WTC11 (cell line): ENCODE measurements around the gene ENO1. TPM values are rescaled to one million over a fixed set of nuclear protein-coding genes. Genes with fewer than 3 reads are reported as not detected.
A peak's percentile ranks its signal among the peaks of the same experiment; 100 is the strongest.
"Not testable (repeated sequence)": the region's sequence is repeated elsewhere in the genome, so short reads cannot be mapped to it uniquely, and the experiment has no call there.

ENCODE experiments used
- ATAC-seq: fragments of 200-7000 bp; cut with Tn5 transposase; 2 replicates; pipeline ENCODE4 v1.10.0; 2021; ENCODE audit warnings: mild to moderate bottlenecking, moderate library complexity
- CTCF ChIA-PET: fragments of 300-600 bp; sonication (Branson Sonifier 250); formaldehyde crosslinking; loops from one replicate; lab custom pipeline; 2021; ENCODE audit warnings: antibody characterized with exemption; lab: Charles Lee
- POLR2A ChIA-PET: fragments of 350-600 bp; sonication (Branson Sonifier 250); formaldehyde crosslinking; loops from one replicate; lab custom pipeline; 2021; ENCODE audit warnings: antibody characterized with exemption; lab: Charles Lee
- DNase-seq: peaks from one replicate; pipeline ENCODE4 v3.0.0; 2021; ENCODE audit warnings: low spot score
- H3K27ac Mint-ChIP-seq: 2 replicates; pipeline ENCODE4 v1.8.0; 2021; ENCODE audit warnings: mixed read lengths
- H3K27me3 Mint-ChIP-seq: 2 replicates; pipeline ENCODE4 v1.8.0; 2021; ENCODE audit warnings: low read depth, mild to moderate bottlenecking, moderate library complexity, mixed read lengths
- H3K36me3 Mint-ChIP-seq: 2 replicates; pipeline ENCODE4 v1.8.0; 2021; ENCODE audit warnings: mixed read lengths
- H3K4me1 Mint-ChIP-seq: 2 replicates; pipeline ENCODE4 v1.8.0; 2022; ENCODE audit warnings: mixed read lengths
- H3K4me3 Mint-ChIP-seq: 2 replicates; pipeline ENCODE4 v1.8.0; 2021; ENCODE audit warnings: mild to moderate bottlenecking, moderate library complexity, mixed read lengths
- H3K9me3 Mint-ChIP-seq: 2 replicates; pipeline ENCODE4 v1.8.0; 2021; ENCODE audit warnings: mixed read lengths
- ATF1 ChIP-seq: sonication (generic); formaldehyde crosslinking; IDR thresholded peaks from 2 replicates; pipeline ENCODE4 v1.8.1; 2023; ENCODE audit warnings: mild to moderate bottlenecking, moderate library complexity, missing genetic modification reagents
- ATF2 ChIP-seq: sonication (generic); formaldehyde crosslinking; IDR thresholded peaks from 2 replicates; pipeline ENCODE4 v1.8.1; 2022; ENCODE audit warnings: low read depth, missing genetic modification reagents, borderline replicate concordance
- CBFB ChIP-seq: sonication (generic); formaldehyde crosslinking; IDR thresholded peaks from 2 replicates; pipeline ENCODE4 v1.8.1; 2022; ENCODE audit warnings: mild to moderate bottlenecking, low read depth, missing genetic modification reagents
- CTCF ChIP-seq: fragments of 200-600 bp; IDR thresholded peaks from 2 replicates; pipeline ENCODE4 v1.8.0; 2022; ENCODE audit warnings: antibody characterized with exemption
- ELF4 ChIP-seq: sonication (generic); formaldehyde crosslinking; IDR thresholded peaks from 2 replicates; pipeline ENCODE4 v1.8.1; 2022; ENCODE audit warnings: low read depth, mild to moderate bottlenecking, moderate library complexity, missing genetic modification reagents
- FOXJ3 ChIP-seq: sonication (generic); formaldehyde crosslinking; IDR thresholded peaks from 2 replicates; pipeline ENCODE4 v1.9.0; 2021; ENCODE audit warnings: missing genetic modification reagents, mild to moderate bottlenecking, borderline replicate concordance
- FOXP1 ChIP-seq: sonication (generic); formaldehyde crosslinking; IDR thresholded peaks from 2 replicates; pipeline ENCODE4 v1.8.0; 2022; ENCODE audit warnings: missing genetic modification reagents, mild to moderate bottlenecking, moderate library complexity, borderline replicate concordance
- GABPB1 ChIP-seq: sonication (generic); formaldehyde crosslinking; IDR thresholded peaks from 2 replicates; pipeline ENCODE4 v1.8.1; 2023; ENCODE audit warnings: mild to moderate bottlenecking, missing genetic modification reagents
- HMGXB4 ChIP-seq: sonication (generic); formaldehyde crosslinking; IDR thresholded peaks from 2 replicates; pipeline ENCODE4 v1.8.1; 2023; ENCODE audit warnings: mild to moderate bottlenecking, moderate library complexity, missing genetic modification reagents
- NFE2L1 ChIP-seq: sonication (generic); formaldehyde crosslinking; IDR thresholded peaks from 2 replicates; pipeline ENCODE4 v1.8.1; 2023; ENCODE audit warnings: missing genetic modification reagents
- OVOL2 ChIP-seq: fragments of 250-450 bp; sonication (Bioruptor Pico); IDR thresholded peaks from 2 replicates; pipeline ENCODE4 v1.9.0; 2021; ENCODE audit warnings: mild to moderate bottlenecking, borderline replicate concordance
- RELA ChIP-seq: sonication (generic); formaldehyde crosslinking; IDR thresholded peaks from 2 replicates; pipeline ENCODE4 v1.8.1; 2022; ENCODE audit warnings: missing genetic modification reagents, mild to moderate bottlenecking, borderline replicate concordance
- RORB ChIP-seq: fragments of 250-450 bp; sonication (Bioruptor Pico); IDR thresholded peaks from 2 replicates; pipeline ENCODE4 v1.9.0; 2021; ENCODE audit warnings: mild to moderate bottlenecking
- SMAD4 ChIP-seq: sonication (generic); formaldehyde crosslinking; IDR thresholded peaks from 2 replicates; pipeline ENCODE4 v1.8.0; 2022; ENCODE audit warnings: mild to moderate bottlenecking, missing genetic modification reagents
- SP1 ChIP-seq: sonication (generic); formaldehyde crosslinking; conservative IDR thresholded peaks from 2 replicates; pipeline ENCODE4 v1.8.1; 2022; ENCODE audit warnings: missing genetic modification reagents
- TEAD1 ChIP-seq: sonication (generic); formaldehyde crosslinking; IDR thresholded peaks from 2 replicates; pipeline ENCODE4 v1.8.0; 2022; ENCODE audit warnings: mild to moderate bottlenecking, missing genetic modification reagents
- ZNF263 ChIP-seq: sonication (generic); formaldehyde crosslinking; IDR thresholded peaks from 2 replicates; pipeline ENCODE4 v1.8.1; 2022; ENCODE audit warnings: low read depth, mild to moderate bottlenecking, moderate library complexity, missing genetic modification reagents
- ZNF671 ChIP-seq: fragments of 250-450 bp; sonication (Bioruptor Pico); IDR thresholded peaks from 2 replicates; pipeline ENCODE4 v1.8.0; 2021; ENCODE audit warnings: mild to moderate bottlenecking
- total RNA-seq: library from RNA; stranded (reverse); gene quantifications from 3 replicates; pipeline ENCODE4 v1.2.3, GENCODE V29; 2021
- TF ChIP-seq, protein P1 (sequence below): fragments of 250-450 bp; sonication (Bioruptor Pico); IDR thresholded peaks from 2 replicates; pipeline ENCODE4 v2.1.2; 2022; ENCODE audit warnings: mild to moderate bottlenecking, moderate library complexity
- TF ChIP-seq, protein P2 (sequence below): sonication (generic); formaldehyde crosslinking; IDR thresholded peaks from 2 replicates; pipeline ENCODE4 v1.8.1; 2022; ENCODE audit warnings: mild to moderate bottlenecking, moderate library complexity, missing genetic modification reagents

The ENO1 gene
- total RNA-seq, 1 experiment from 2014 or later: 1,978 TPM

- peaks cover 3% of the 10 kb centered on the region; the same call in 1 of the 2 replicates for H3K9me3 Mint-ChIP-seq
- ATAC-seq: peak; percentile 46; the same call in 1 of the 2 replicates
- CTCF ChIA-PET: interaction anchor here (2.0 kb wide), 1 partner anchor 18 kb away, joined by 12 read pairs; no protein-coding TSS in a partner anchor
Observed at GRCh38 chr1:8831340-8831739, 47.1 kb downstream of the ENO1 start.

DNA sequence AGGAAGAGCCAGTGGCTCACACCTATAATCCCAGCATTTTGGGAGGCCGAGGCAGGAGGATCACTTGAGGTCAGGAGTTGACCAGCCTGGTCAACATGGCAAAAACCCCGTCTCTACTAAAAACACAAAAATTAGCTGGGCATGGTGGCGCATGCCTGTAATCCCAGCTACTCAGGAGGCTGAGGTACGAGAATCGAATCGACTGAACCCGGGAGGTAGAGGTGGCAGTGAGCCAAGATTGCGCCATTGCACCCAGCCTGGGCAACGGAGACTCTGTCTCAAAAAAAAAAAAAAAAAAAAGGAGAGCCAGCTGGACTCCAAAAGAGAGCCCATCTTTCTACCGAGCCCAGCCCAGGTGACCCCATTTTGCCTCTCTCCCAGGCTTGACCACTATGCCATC lies 47.8 kb downstream of the ENO1 start:
- CTCF ChIA-PET: interaction anchor here (2.0 kb wide), 1 partner anchor 18 kb away, joined by 12 read pairs; no protein-coding TSS in a partner anchor
- H3K27ac Mint-ChIP-seq: not testable (repeated sequence)

More at GRCh38 chr1:8831340-8831739, 47.1 kb downstream of the ENO1 start:
- TF ChIP-seq GABPB1 (CRISPR knock-in tag) (no peak), ZNF671 (CRISPR knock-in tag) (no peak), NFE2L1 (CRISPR knock-in tag) (no peak)
- no peak overlapping the region for H3K4me3 Mint-ChIP-seq
- H3K36me3 Mint-ChIP-seq: no peaks in the 10 kb centered on the region
- POLR2A ChIA-PET: no interaction called here
- DNase-seq: no peak
- no peaks in the 10 kb centered on the region for H3K4me1 Mint-ChIP-seq
- no peak overlapping the region for H3K27ac Mint-ChIP-seq
- no peaks in the 10 kb centered on the region for H3K27me3 Mint-ChIP-seq

DNA sequence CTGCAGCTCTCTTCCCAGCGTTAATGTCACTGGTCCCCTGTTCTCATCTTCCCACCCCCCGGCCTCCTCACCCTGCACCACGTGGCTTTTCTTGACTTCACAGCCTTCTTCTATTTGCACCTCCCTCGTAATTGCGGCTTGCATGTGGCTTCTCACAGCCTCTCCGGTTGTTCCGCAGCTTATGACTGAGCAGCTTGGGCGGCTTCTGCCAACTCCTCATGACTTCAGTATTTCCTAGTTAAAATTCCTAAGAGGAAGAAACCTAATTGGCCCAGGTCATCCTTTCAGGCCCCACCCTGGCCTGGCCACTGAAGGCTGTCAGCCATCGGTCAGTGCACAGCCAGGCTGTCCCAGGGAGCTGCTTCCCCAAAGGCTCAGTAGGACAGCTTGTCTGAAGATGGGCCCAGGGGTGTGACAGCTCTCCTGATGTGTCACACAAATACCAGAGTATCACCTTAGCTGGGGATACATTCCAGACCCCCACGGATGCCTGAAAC lies 52.5 kb downstream of the ENO1 start:
- H3K27ac Mint-ChIP-seq: peak overlapping the region; percentile 15; the same call in 1 of the 2 replicates
- peaks cover 3% of the 10 kb centered on the region; the same call in 1 of the 2 replicates for H3K9me3 Mint-ChIP-seq
- DNase-seq: no peak
- peak; percentile 29 for ATAC-seq
- TF ChIP-seq ATF1 (CRISPR knock-in tag) (no peak), ZNF263 (CRISPR knock-in tag) (no peak), RELA (CRISPR knock-in tag) (no peak), OVOL2 (CRISPR knock-in tag) (no peak), FOXJ3 (CRISPR knock-in tag) (no peak)
- ChIA-PET CTCF (interaction anchor here (0.8 to 1.7 kb wide), 3 partner anchors 10 to 23 kb away, joined by 3 to 7 read pairs (median 5); no protein-coding TSS in a partner anchor), POLR2A (interaction anchor here (0.7 kb wide), 1 partner anchor 161 kb away, joined by 3 read pairs; no protein-coding TSS in a partner anchor)
- no peaks in the 10 kb centered on the region for H3K36me3 Mint-ChIP-seq
- no peak overlapping the region for H3K4me3 Mint-ChIP-seq
- H3K4me1 Mint-ChIP-seq: peaks cover 27% of the 10 kb centered on the region
- H3K27me3 Mint-ChIP-seq: 0 out of 2 replicates have a peak, but pooled peaks cover 3% of the 10 kb centered on the region

More for the DNA sequence above, 47.8 kb downstream of the ENO1 start:
- H3K36me3 Mint-ChIP-seq, H3K27me3 Mint-ChIP-seq, H3K9me3 Mint-ChIP-seq, H3K4me3 Mint-ChIP-seq, POLR2A ChIA-PET, H3K4me1 Mint-ChIP-seq, DNase-seq, ATAC-seq: not testable (repeated sequence)

GRCh38 chr1:8823295-8823664 lies 55.2 kb downstream of the ENO1 start:
- H3K27me3 Mint-ChIP-seq: 0 out of 2 replicates have a peak, but pooled peaks cover 3% of the 10 kb centered on the region
- no peaks in the 10 kb centered on the region for H3K36me3 Mint-ChIP-seq
- no peak for DNase-seq
- no peak for ATAC-seq
- peaks cover 3% of the 10 kb centered on the region; the same call in 1 of the 2 replicates for H3K9me3 Mint-ChIP-seq
- peaks cover 33% of the 10 kb centered on the region for H3K4me1 Mint-ChIP-seq
- peak overlapping the region; percentile 91 for H3K27ac Mint-ChIP-seq
- ChIA-PET POLR2A (no interaction called here), CTCF (interaction anchor here (5.7 kb wide), 1 partner anchor 26 kb away, joined by 45 read pairs; no protein-coding TSS in a partner anchor)
- H3K4me3 Mint-ChIP-seq: no peak overlapping the region
- TF ChIP-seq HMGXB4 (CRISPR knock-in tag) (no peak), SP1 (CRISPR knock-in tag) (no peak), ELF4 (CRISPR knock-in tag) (no peak), SMAD4 (CRISPR knock-in tag) (no peak), OVOL2 (CRISPR knock-in tag) (no peak), ATF2 (CRISPR knock-in tag) (no peak), RORB (CRISPR knock-in tag) (no peak), FOXP1 (CRISPR knock-in tag) (no peak), CBFB (CRISPR knock-in tag) (no peak), TEAD1 (CRISPR knock-in tag) (no peak), CTCF (no peak)
- TF ChIP-seq, protein P1, sequence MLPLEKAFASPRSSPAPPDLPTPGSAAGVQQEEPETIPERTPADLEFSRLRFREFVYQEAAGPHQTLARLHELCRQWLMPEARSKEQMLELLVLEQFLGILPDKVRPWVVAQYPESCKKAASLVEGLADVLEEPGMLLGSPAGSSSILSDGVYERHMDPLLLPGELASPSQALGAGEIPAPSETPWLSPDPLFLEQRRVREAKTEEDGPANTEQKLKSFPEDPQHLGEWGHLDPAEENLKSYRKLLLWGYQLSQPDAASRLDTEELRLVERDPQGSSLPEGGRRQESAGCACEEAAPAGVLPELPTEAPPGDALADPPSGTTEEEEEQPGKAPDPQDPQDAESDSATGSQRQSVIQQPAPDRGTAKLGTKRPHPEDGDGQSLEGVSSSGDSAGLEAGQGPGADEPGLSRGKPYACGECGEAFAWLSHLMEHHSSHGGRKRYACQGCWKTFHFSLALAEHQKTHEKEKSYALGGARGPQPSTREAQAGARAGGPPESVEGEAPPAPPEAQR (CRISPR knock-in tag): no peak
- TF ChIP-seq, protein P2, sequence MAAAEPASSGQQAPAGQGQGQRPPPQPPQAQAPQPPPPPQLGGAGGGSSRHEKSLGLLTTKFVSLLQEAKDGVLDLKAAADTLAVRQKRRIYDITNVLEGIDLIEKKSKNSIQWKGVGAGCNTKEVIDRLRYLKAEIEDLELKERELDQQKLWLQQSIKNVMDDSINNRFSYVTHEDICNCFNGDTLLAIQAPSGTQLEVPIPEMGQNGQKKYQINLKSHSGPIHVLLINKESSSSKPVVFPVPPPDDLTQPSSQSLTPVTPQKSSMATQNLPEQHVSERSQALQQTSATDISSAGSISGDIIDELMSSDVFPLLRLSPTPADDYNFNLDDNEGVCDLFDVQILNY (CRISPR knock-in tag): no peak
